Activated CD8-positive, alpha-beta memory T cell treated with anti-CD3 and anti-CD28 coated beads, Interleukin-2, amount 50 U/mL, for 1 hour (primary cell): ENCODE data around the gene GRIK2.
"Not testable (repeated sequence)": the region's sequence is repeated elsewhere in the genome, so short reads cannot be mapped to it uniquely, and the experiment has no call there.

ENCODE experiments used
- DNase-seq: peaks from one replicate; pipeline ENCODE4 v3.0.0-alpha.2; 2020; ENCODE audit errors: extremely low read depth

Gene GRIK2

DNA sequence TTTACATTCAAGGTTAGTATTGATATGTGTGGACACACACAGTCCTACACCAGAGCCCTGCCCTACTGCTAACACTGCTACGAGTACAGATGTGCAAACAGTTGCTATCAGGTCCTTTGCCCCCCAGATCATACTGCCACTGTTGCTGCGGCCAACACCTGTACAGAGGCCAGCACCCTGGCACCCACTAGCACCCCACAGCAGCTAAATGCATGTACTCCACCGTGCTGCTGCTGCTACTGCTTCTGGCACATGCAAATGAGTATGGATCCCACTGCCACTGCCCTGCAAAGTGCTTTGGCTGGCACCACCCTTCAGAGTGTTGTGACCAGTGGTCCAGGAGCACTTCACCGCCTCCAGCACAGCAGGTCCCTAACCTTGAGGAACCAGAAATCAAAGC is 621.9 kb downstream of the GRIK2 start:
- DNase-seq: no peak

DNA sequence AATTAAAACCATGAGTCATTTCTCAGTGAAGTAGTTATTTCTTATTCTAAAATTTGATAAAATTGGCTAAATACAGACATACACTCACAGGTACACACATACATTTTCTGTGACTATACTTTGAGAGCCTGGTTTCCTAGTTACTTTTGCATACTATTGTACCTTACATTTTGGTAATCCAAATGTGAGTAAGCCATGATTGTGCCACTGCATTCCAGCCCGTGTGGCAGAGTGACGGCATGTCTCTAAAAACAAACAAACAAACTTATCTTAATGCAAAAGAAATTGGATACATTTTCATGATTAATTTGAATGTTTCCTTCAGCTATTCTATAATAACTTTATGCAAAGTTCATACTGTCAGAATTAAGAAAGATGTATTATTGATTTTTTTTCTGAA is 628.8 kb downstream of the GRIK2 start:
- DNase-seq: no peak

DNA sequence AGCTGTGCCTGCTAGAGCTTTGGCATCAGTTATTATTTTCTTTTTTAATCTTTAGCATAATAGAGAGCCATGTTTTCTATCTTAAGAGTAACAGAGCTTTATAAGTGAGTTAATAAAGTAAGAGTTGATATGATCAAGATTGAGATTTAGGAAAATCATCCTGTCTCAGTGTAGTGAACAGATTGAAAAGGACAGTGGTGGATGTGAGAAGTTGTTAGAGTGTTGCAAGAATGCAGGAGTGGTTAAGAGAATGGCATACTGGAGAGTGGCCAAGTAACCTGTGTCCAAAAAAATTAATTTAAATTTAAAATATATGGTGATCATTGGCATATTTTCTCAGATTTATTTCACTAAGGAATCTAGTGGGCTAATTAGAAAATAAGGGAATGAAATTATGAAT is 629.3 kb downstream of the GRIK2 start:
- no peak for DNase-seq

DNA sequence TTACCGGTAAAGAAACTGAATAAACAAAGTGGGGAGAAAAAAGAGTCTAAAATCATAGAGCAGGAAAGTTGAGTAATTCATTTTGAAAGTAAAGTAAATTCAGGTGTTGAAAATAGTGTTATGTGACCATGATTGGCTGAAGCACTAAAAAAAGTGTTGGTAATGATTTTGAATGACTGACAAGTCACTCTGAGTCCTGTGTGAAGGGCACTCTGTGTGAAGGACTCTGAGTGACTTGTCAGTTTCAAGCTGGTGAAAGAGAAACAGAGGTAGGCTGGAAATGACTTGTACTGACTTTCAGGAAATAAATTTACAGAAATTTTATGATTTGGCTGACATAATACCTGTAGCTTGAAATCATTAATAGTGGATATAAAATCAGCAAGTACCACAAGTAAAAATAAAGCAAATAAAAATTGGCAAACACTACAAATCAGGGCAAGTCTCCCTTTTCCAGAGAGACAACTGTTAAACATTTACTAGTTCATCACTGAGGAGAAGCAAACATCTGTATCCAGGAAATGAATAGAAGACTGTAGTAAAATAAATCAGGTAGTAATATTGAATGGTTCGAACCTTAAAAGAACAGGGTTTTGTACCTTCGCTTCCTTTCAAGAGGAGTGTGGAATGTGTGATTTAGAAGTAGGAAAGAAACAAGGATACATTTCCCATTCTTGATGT is 630.6 kb downstream of the GRIK2 start:
- DNase-seq: no peak

DNA sequence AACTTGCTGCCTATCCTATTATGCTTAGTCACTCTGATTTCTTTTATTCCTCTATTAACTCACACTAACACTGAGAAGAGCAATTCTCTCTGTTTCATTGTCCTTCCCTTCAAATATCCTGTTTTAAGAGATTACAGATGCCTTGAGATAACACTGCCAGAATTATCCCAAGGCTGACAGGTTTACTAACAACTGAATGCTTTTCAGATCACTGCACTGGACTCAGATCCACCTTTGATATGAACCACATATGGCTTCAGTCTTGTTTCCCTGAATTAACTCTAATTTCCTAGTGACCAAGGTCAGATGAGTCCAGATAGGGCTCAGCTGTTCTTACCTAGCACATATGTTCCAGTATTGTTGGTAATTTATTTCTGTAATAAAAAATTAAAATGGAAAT is 633.1 kb downstream of the GRIK2 start:
- no peak for DNase-seq

DNA sequence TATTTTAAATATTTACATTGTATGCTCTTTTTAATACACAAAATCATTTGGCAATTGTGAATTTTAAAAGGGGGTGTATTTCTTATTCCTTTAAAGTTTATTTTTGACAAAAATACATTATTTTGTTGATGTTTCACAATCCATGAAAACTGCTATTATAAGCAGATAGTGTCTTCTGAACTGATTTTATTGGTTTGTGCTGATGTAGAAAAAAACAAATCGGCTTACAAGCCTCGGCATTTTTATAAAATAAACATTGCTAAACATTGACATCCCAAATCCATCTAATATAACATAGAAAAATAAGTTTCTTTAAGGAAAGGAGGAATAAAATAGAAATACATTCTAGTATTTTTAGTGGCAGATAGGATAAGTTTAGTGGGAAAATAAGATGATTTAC is 634.7 kb downstream of the GRIK2 start:
- no peak for DNase-seq

DNA sequence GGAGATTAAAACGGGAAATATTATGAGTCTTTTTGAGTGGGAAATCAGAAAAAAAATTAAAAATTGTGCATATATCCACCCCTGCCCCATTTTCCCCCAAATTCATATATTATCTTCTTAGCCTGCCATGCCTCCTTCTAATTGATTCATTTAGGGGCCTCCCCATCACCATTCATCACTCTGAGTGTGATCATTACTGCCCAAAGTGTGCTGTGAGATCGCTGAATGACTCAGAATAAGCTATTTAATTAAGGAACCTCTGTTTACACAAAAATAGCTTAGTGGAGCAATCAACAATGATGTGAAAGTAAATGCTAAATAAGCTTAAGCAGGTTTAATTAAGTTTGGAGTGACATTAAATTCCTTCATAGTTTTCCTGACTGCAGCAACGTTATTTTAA is 645.5 kb downstream of the GRIK2 start:
- no peak for DNase-seq

DNA sequence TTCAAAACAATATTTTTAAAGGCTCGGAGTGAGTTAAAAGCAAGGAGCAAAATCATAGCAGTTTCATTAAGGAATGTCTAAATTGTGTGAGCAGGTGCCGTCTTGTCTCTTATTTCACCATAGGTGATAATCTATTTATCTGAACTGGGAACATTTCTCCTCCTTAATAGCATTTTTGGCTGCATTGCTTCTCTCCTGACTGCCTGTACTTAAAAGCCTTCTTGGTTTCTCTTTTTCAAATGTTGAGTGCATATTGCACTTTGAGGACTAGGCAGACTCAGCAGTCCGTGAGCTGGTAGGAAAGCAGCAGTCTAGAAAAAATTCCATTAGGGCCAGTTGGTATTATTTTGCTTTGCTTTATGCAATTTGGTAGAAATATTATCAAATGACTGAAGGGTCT is 645.9 kb downstream of the GRIK2 start:
- no peak for DNase-seq

DNA sequence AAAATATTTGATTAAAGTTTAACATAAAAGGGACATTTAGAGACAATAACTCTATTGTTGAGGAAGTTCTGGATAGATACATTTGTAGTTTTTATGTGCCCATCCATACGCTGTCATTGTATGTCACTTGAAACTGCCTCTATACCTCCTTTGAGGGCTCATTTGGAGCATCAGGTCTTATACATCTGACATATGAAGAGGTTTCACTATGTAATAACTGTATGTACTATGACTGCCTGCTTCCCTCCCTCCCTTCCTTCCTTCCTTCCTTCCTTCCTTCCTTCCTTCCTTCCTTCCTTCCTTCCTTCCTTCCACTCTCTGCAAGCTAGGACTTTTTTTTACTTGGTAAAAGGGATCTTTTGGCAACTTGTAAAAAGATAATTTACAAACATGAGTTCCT is 657.5 kb downstream of the GRIK2 start:
- DNase-seq: no peak

DNA sequence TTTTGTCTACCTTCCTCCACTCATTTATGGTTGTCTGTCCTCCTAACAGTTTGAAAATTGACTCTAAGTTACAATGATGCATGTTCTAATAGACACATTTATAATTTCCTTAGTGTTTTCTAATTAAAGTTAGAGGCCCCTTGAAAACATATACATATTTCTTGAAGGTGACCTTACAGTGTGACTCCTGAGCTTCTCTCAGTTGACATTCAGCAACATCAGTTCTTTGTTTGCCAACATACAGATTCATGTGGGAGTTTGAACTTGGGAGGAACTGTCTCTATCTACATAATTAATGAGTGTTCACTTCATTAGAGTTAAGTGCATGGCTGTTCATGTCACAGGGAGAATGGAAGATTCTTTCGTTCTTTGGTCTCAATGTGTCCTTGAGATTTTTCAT is 658.2 kb downstream of the GRIK2 start:
- no peak for DNase-seq

DNA sequence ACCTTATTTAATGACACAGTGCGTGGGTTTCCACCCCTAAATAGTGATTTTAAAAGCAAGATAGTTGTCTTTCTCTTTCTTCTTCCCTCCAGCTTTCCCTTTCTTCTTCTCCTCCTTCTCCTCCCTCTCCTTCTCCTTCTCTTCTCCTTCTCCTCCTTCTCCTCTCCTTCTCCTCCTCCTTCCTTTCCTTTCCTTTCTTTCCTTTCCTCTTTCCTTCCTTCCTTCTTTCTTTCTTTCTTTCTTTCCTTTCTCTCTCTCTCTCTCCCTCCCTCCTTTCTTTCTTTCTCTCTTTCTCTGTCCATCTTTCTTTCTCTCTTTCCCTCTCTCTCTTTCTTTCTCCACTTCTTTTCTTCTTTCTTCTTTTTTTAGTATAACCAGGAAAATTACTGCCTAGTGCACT is 670.6 kb downstream of the GRIK2 start:
- no peak for DNase-seq

DNA sequence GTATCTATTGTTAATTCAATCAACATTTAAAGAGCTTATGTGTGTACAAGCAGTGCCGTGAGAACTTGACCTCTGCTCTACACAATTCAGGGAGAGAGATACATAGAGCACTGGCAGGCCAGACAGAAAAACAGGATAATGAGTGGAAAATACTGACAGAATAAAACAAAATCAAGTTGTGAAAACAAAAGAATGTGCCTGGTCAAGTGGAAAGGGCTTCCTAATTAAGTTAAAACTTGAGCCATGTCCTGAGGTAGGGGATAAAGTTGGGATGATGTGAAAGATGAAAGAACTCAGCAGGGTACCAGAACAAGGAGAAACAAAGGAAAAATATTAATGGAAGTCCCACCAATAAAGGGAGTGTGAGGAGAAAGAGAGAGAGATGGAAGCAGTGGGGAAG is 672.8 kb downstream of the GRIK2 start:
- no peak for DNase-seq

DNA sequence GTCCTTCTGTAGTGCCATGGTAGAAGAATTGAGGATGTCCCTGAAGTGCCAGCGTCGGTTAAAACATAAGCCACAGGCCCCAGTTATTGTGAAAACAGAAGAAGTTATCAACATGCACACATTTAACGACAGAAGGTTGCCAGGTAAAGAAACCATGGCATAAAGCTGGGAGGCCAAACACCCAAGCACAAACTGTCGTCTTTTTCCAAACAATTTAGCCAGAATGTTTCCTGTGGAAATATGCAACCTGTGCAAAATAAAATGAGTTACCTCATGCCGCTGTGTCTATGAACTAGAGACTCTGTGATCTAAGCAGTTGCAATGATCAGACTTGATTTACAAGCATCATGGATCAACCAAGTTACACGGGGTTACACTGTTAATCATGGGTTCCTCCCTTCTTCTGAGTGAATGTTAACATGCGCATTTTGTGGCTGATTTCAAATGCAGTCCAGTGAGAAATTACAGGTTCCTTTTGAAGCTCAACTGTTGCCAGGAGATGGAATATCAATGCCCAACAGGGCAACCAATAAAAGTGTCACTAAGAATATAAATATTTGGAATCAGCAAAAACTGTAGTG is 674.9 kb downstream of the GRIK2 start:
- DNase-seq: no peak

DNA sequence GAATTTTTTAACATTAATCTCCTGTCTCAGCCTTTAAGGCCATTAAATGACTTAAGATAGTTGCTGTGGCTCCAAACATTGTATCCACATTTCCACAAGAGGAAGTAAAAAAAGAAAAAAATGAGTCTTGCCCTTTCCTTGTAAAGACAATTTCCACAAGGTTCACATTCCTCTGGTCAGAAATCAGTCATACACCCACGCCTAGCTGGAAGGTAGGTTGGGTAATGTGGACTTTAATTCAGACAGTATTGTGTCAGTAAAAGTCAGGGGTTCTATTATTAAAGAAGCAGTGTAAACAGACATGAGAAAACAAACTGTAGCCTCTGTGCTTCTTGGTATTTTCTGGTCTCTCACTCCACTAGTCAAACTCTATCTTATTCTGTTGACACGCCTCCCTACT is 682.0 kb downstream of the GRIK2 start:
- DNase-seq: no peak

DNA sequence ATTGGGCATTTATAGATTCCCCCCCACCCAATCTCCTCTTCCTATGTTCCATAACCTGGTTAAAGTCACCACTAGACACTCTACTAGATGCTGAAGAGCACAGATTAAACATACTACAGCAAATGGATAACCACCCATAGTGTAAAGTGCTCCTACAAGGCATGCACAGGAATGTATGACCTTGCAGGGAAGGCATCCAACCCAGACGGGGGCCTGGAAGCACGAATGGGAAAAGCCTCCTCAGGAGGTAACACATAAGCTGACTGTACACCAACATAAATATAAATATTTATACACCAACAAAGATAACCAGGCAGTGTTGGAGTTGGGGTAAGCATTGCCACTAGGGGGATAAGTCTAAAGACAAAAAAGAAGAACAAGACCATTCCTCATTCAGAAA is 691.7 kb downstream of the GRIK2 start:
- no peak for DNase-seq

DNA sequence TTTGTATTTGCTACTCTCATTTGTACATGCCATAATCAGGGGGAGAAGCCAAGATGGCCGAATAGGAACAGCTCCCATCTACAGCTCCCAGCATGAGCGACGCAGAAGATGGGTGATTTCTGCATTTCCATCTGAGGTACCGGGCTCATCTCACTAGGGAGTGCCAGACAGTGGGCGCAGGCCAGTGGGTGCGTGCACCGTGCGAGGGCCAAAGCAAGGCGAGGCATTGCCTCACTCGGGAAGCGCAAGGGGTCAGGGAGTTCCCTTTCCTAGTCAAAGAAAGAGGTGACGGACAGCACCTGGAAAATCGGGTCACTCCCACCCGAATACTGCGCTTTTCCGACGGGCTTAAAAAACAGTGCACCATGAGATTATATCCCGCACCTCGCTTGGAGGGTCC is 694.7 kb downstream of the GRIK2 start:
- not testable (repeated sequence) for DNase-seq

DNA sequence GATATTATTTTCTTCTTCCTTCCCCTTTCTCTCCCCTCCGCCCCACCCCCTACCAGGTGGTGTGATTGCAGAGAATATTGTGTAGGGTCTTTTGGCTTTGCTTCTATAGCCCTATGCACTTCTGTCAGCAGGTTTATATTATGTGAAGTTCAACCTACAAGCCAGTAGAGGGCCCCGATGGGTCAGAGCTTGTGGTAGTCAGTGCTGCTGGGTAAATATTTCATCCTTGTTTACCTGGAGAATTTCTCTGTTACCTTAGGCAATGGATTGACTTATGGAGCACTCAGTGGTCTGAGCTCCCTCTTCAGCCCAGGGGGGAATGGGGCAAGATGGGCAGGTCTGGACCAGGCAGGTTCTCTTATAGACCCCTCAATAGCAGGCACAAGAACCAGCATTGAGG is 720.9 kb downstream of the GRIK2 start:
- no peak for DNase-seq

DNA sequence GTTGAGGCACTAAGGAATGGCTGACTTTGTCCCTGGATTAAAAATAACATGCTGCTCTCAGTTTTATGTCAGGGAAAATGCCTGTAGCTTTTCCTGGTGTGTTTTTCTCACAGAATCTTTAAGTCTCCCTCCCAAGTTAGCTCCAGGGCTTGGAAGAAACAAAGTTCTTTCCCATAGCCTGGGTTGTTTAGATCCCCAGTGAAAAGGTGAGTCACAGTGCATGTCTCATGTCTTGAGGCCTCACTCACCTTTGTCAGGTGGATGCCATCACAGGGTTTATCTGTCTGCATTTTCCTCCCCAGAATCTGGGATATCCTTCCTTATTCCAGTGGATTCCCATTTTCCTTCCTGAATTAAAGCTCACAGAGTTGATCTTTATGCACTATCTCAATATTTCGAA is 722.4 kb downstream of the GRIK2 start:
- no peak for DNase-seq

DNA sequence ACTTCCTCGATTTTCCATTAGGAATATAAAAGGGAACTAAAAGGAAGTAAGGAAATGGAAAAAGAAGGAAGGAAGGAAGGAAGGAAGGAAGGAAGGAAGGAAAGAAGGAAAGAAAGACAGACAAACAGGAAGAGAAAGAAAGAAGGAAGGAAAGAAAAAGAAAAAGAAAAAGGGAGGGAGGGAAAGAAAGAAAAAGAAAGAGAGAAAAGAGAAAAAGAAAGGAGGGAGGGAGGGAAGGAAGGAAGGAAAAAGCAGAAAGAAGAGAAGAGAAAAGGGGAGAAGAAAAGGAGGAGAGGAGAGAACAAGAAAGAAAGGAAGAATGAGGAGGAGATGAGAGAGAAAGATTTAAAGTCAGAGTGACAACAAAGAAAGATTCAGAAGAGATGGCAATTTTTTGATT is 724.5 kb downstream of the GRIK2 start:
- DNase-seq: no peak
